Amniotic epithelial cell (primary cell): Measurements from ENCODE around the gene GPR173.

Experiments used
- DNase-seq: peaks from one replicate; pipeline ENCODE4 v3.0.0-alpha.2; 2010; ENCODE audit warnings: low read depth

Gene GPR173

GRCh38 chrX:53089925-53090324, 41.3 kb downstream of the GPR173 start:
- no peak for DNase-seq

- DNase-seq, result no peak
Observed at GRCh38 chrX:53091354-53091753, 42.8 kb downstream of the GPR173 start.

GRCh38 chrX:53093177-53093655, 44.6 kb downstream of the GPR173 start:
- peak; percentile 76 for DNase-seq

- peak; percentile 95 for DNase-seq
Observed at GRCh38 chrX:53093748-53094581, 45.4 kb downstream of the GPR173 start, which contains the start of gene KANTR. KANTR (plus strand) TSS chrX:53094142; CDS start chrX:53124273, 30,131 bp downstream.

- DNase-seq, result no peak
Observed at GRCh38 chrX:53094582-53094905, 46.0 kb downstream of the GPR173 start.

- no peak for DNase-seq
Observed at GRCh38 chrX:53095796-53096195, 47.2 kb downstream of the GPR173 start.

- no peak for DNase-seq
Observed at GRCh38 chrX:53114864-53115549, 66.4 kb downstream of the GPR173 start.

GRCh38 chrX:53115550-53115874, 66.9 kb downstream of the GPR173 start:
- DNase-seq, result no peak

GRCh38 chrX:53116101-53116500, 67.5 kb downstream of the GPR173 start:
- peak; percentile 46 for DNase-seq

GRCh38 chrX:53122013-53122412, 73.4 kb downstream of the GPR173 start:
- DNase-seq, result no peak

GRCh38 chrX:53125506-53125905, 76.9 kb downstream of the GPR173 start:
- no peak for DNase-seq

- DNase-seq, result no peak
Observed at GRCh38 chrX:53126377-53126776, 77.8 kb downstream of the GPR173 start.

- peak; percentile 51 for DNase-seq
Observed at GRCh38 chrX:53128097-53128749, 79.6 kb downstream of the GPR173 start.
